Raji (cell line): ENCODE results near the gene CIBAR2.

Experiments used
- POLR2A ChIP-seq: IDR thresholded peaks from 2 replicates; pipeline ENCODE4 v1.6.1; 2011; ENCODE audit warnings: low read depth, low read length, control low read depth; ENCODE audit not compliant: insufficient read depth

Gene CIBAR2

GRCh38 chr16:85112364-85112763 lies at the start of gene CIBAR2:
Gene CIBAR2 (minus strand): TSS chr16:85112472. CDS start chr16:85112352, 120 bp downstream.
- TF ChIP-seq POLR2A, result no peak

GRCh38 chr16:85159179-85159980 lies 47.1 kb upstream of the CIBAR2 start:
- no peak for TF ChIP-seq POLR2A

GRCh38 chr16:85158743-85159178 lies 46.5 kb upstream of the CIBAR2 start:
- no peak for TF ChIP-seq POLR2A

- TF ChIP-seq POLR2A, result no peak
Observed at GRCh38 chr16:85157813-85158742, 45.8 kb upstream of the CIBAR2 start.

- TF ChIP-seq POLR2A, result no peak
Observed at GRCh38 chr16:85157372-85157771, 45.1 kb upstream of the CIBAR2 start.

GRCh38 chr16:85156869-85157268 lies 44.6 kb upstream of the CIBAR2 start:
- no peak for TF ChIP-seq POLR2A

GRCh38 chr16:85156440-85156839 lies 44.2 kb upstream of the CIBAR2 start:
- TF ChIP-seq POLR2A, result no peak

- TF ChIP-seq POLR2A, result no peak
Observed at GRCh38 chr16:85153656-85154091, 41.4 kb upstream of the CIBAR2 start.

- no peak for TF ChIP-seq POLR2A
Observed at GRCh38 chr16:85153046-85153445, 40.8 kb upstream of the CIBAR2 start.

GRCh38 chr16:85152414-85153030 lies 40.2 kb upstream of the CIBAR2 start:
- TF ChIP-seq POLR2A, result no peak

- TF ChIP-seq POLR2A, result no peak
Observed at GRCh38 chr16:85151603-85152413, 39.5 kb upstream of the CIBAR2 start.

GRCh38 chr16:85151079-85151602 lies 38.9 kb upstream of the CIBAR2 start:
- no peak for TF ChIP-seq POLR2A

GRCh38 chr16:85150331-85150940 lies 38.2 kb upstream of the CIBAR2 start:
- TF ChIP-seq POLR2A, result no peak

- TF ChIP-seq POLR2A, result no peak
Observed at GRCh38 chr16:85149776-85150175, 37.5 kb upstream of the CIBAR2 start.
